Neural cell (in vitro differentiated cells): ENCODE data around the gene MARCHF6. TPM values are rescaled to one million over a fixed set of nuclear protein-coding genes. Genes with fewer than 3 reads are reported as not detected.

ENCODE experiments used
- H2AFZ ChIP-seq: fragments of 200-600, 300-800 bp; sonication (generic), shearing (Covaris generic); 2 replicates; pipeline ENCODE4 v1.6.0; 2014; ENCODE audit warnings: low read depth, mild to moderate bottlenecking, antibody characterized with exemption, low read length, moderate library complexity
- H3F3A ChIP-seq: fragments of 200-600 bp; shearing (Covaris generic); 2 replicates; pipeline ENCODE4 v1.6.1; 2016; ENCODE audit warnings: mild to moderate bottlenecking, moderate library complexity, mixed read lengths, antibody characterized with exemption, low read length; ENCODE audit not compliant: insufficient read depth, poor library complexity, severe bottlenecking
- H3K27ac ChIP-seq: fragments of 200-600, 300-800 bp; sonication (generic), shearing (Covaris generic); 2 replicates; pipeline ENCODE4 v1.5.1; 2014; ENCODE audit warnings: mild to moderate bottlenecking, low read length, moderate library complexity
- H3K27me3 ChIP-seq: fragments of 300-800, 200-600 bp; sonication (generic), shearing (Covaris generic); 2 replicates; pipeline ENCODE4 v1.6.0; 2014; ENCODE audit warnings: mild to moderate bottlenecking, low read depth, low read length, moderate library complexity; ENCODE audit not compliant: insufficient read depth
- H3K36me3 ChIP-seq: fragments of 300-800, 200-600 bp; sonication (generic), shearing (Covaris generic); 2 replicates; pipeline ENCODE4 v1.5.1; 2014; ENCODE audit warnings: mild to moderate bottlenecking, antibody characterized with exemption, low read length, moderate library complexity; ENCODE audit not compliant: insufficient read depth
- H3K4me2 ChIP-seq: fragments of 300-800, 200-600 bp; sonication (generic), shearing (Covaris generic); 2 replicates; pipeline ENCODE4 v1.6.0; 2014; ENCODE audit warnings: mild to moderate bottlenecking, low read length
- H3K4me3 ChIP-seq: fragments of 300-800, 200-600 bp; sonication (generic), shearing (Covaris generic); 2 replicates; pipeline ENCODE4 v1.5.1; 2014; ENCODE audit warnings: mild to moderate bottlenecking, low read length, moderate library complexity
- H3K79me2 ChIP-seq: fragments of 200-600 bp; shearing (Covaris generic); replicated peaks from 2 replicates; pipeline ENCODE4 v1.6.0; 2014; ENCODE audit warnings: mild to moderate bottlenecking, low read length, moderate library complexity; ENCODE audit not compliant: insufficient read depth
- H3K9ac ChIP-seq: fragments of 300-800, 200-600 bp; sonication (generic), shearing (Covaris generic); 2 replicates; pipeline ENCODE4 v1.6.1; 2016; ENCODE audit warnings: mild to moderate bottlenecking, low read length, mixed read lengths
- H3K9me2 ChIP-seq: fragments of 200-600 bp; shearing (Covaris generic); 2 replicates; pipeline ENCODE4 v1.6.1; 2016; ENCODE audit warnings: mild to moderate bottlenecking, low read length, mixed read lengths; ENCODE audit not compliant: insufficient read depth
- H3K9me3 ChIP-seq: fragments of 200-600, 300-800 bp; sonication (generic), shearing (Covaris generic); 2 replicates; pipeline ENCODE4 v1.6.1; 2016; ENCODE audit warnings: mild to moderate bottlenecking, mixed run types, low read length, moderate library complexity, mixed read lengths
- H4K20me1 ChIP-seq: fragments of 200-600 bp; shearing (Covaris generic); 2 replicates; pipeline ENCODE4 v1.6.1; 2016; ENCODE audit warnings: mild to moderate bottlenecking, mixed run types; ENCODE audit not compliant: insufficient read depth
- CTCF ChIP-seq: fragments of 450-650 bp; IDR thresholded peaks from 2 replicates; pipeline ENCODE4 v1.5.1; 2014; ENCODE audit warnings: antibody characterized with exemption, mild to moderate bottlenecking, moderate library complexity; ENCODE audit not compliant: poor library complexity, severe bottlenecking
- EP300 ChIP-seq: fragments of 450-650 bp; conservative IDR thresholded peaks from 2 replicates; pipeline ENCODE4 v1.6.1; 2014; ENCODE audit warnings: antibody characterized with exemption, mild to moderate bottlenecking, moderate library complexity; ENCODE audit not compliant: poor library complexity, severe bottlenecking
- EZH2 ChIP-seq: fragments of 200-600, 300-800 bp; shearing (Covaris generic), sonication (generic); IDR thresholded peaks from 2 replicates; pipeline ENCODE4 v1.6.1; 2014; ENCODE audit warnings: antibody characterized with exemption, low read length, borderline replicate concordance, mild to moderate bottlenecking; ENCODE audit not compliant: insufficient read depth, poor library complexity, severe bottlenecking
- MXI1 ChIP-seq: fragments of 450-650 bp; conservative IDR thresholded peaks from 2 replicates; pipeline ENCODE4 v1.6.1; 2014; ENCODE audit warnings: antibody characterized with exemption, mild to moderate bottlenecking; ENCODE audit not compliant: poor library complexity, severe bottlenecking
- POLR2AphosphoS5 ChIP-seq: IDR thresholded peaks from 2 replicates; pipeline ENCODE4 v1.6.1; 2012
- RAD21 ChIP-seq: fragments of 450-650 bp; conservative IDR thresholded peaks from 2 replicates; pipeline ENCODE4 v1.6.1; 2014; ENCODE audit warnings: antibody characterized with exemption, mild to moderate bottlenecking, moderate library complexity
- REST ChIP-seq: IDR thresholded peaks from 2 replicates; pipeline ENCODE4 v1.6.1; 2012; ENCODE audit warnings: borderline replicate concordance
- SMC3 ChIP-seq: fragments of 450-650 bp; conservative IDR thresholded peaks from 2 replicates; pipeline ENCODE4 v1.6.1; 2014; ENCODE audit warnings: antibody characterized with exemption, mild to moderate bottlenecking, moderate library complexity; ENCODE audit not compliant: poor library complexity
- TAF1 ChIP-seq: IDR thresholded peaks from 2 replicates; pipeline ENCODE4 v1.6.1; 2012; ENCODE audit warnings: low read depth
- polyA plus RNA-seq: library from polyadenylated mRNA; depleted of rRNA; stranded (reverse); fragments of >200 nt; gene quantifications from 2 replicates; pipeline ENCODE4 v1.2.3, GENCODE V29; 2014

The MARCHF6 gene
- polyA plus RNA-seq, 1 donor from 2014 or later, result 282 TPM

- Histone ChIP-seq H3K36me3 (no peaks in the 10 kb centered on the region), H3K4me3 (peak overlapping the region; percentile 86), H4K20me1 (no peaks in the 10 kb centered on the region), H3K79me2 (peaks cover 82% of the 10 kb centered on the region), H3K27ac (peak overlapping the region; percentile 99), H2AFZ (no peak overlapping the region), H3K9me2 (no peaks in the 10 kb centered on the region), H3K27me3 (no peaks in the 10 kb centered on the region), H3F3A (peaks cover 17% of the 10 kb centered on the region), H3K4me2 (peak overlapping the region; percentile 81), H3K9me3 (no peaks in the 10 kb centered on the region), H3K9ac (peak overlapping the region; percentile 94)
- TF ChIP-seq TAF1 (no peak), REST (no peak), EP300 (no peak), EZH2 (no peak), SMC3 (no peak)
These were observed 1.8 kb downstream of the MARCHF6 start for GRCh38 chr5:10355071-10355889.

DNA sequence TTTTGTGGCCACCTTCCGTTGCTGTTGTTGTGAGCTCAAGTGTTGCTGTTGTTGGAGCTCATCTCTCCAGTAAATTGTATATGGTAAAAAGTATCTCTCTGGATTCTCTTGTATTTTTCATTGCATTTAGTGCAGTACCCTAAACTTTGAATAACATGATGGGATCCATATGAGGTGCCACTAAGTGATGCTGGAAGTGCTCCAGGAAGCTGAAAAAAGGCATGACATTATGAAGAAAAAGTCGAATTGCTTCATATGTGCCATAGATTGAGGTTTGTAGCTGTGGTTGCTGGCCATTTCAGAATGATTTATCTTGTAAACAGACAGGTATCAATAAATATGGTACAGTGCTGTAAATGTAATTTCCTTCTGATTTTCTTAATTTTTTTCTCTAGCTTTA, 5.5 kb downstream of the MARCHF6 start:
- Histone ChIP-seq H4K20me1 (no peaks in the 10 kb centered on the region), H3K9me3 (no peaks in the 10 kb centered on the region), H2AFZ (no peak overlapping the region), H3K79me2 (peaks cover 99% of the 10 kb centered on the region), H3K27ac (no peak overlapping the region), H3K36me3 (no peaks in the 10 kb centered on the region), H3F3A (peaks cover 11% of the 10 kb centered on the region), H3K9ac (no peak overlapping the region), H3K4me2 (no peak overlapping the region), H3K9me2 (no peaks in the 10 kb centered on the region), H3K27me3 (no peaks in the 10 kb centered on the region), H3K4me3 (no peak overlapping the region)
- TF ChIP-seq SMC3 (no peak), TAF1 (no peak), RAD21 (no peak), CTCF (no peak), REST (no peak), MXI1 (no peak), POLR2AphosphoS5 (no peak), EZH2 (no peak), EP300 (no peak)
